ENCODE measurements around the gene LRRK2.

The LRRK2 gene

GRCh38 chr12:40212566-40212965 is 12.2 kb upstream of the LRRK2 start:
- ATAC-seq, result no peak
- TF ChIP-seq RARB (CRISPR knock-in tag; IDR thresholded peaks at IDR 0.05) (no peak), ZFP3 (CRISPR knock-in tag; IDR thresholded peaks at IDR 0.05) (no peak), TOX (CRISPR knock-in tag; IDR thresholded peaks at IDR 0.05; ENCODE audit: borderline replicate concordance) (no peak), ZNF70 (CRISPR knock-in tag; IDR thresholded peaks at IDR 0.05) (no peak), CSRNP3 (CRISPR knock-in tag; IDR thresholded peaks at IDR 0.05) (no peak), GLIS3 (CRISPR knock-in tag; IDR thresholded peaks at IDR 0.05) (no peak), TCF4 (CRISPR knock-in tag; IDR thresholded peaks at IDR 0.05; ENCODE audit: borderline replicate concordance) (no peak), ZNF8 (CRISPR knock-in tag; IDR thresholded peaks at IDR 0.05) (no peak), ZNF565 (CRISPR knock-in tag; conservative IDR thresholded peaks at IDR 0.05; ENCODE audit: low read depth) (no peak), ZFP30 (CRISPR knock-in tag; IDR thresholded peaks at IDR 0.05) (no peak), ARNTL (CRISPR knock-in tag; IDR thresholded peaks at IDR 0.05; ENCODE audit: borderline replicate concordance, low read depth) (no peak), CSDC2 (CRISPR knock-in tag; IDR thresholded peaks at IDR 0.05) (no peak), ISL1 (CRISPR knock-in tag; IDR thresholded peaks at IDR 0.05) (no peak), PATZ1 (CRISPR knock-in tag; IDR thresholded peaks at IDR 0.05; ENCODE audit: borderline replicate concordance) (no peak), TSHZ2 (CRISPR knock-in tag; IDR thresholded peaks at IDR 0.05) (no peak), SNAI2 (CRISPR knock-in tag; IDR thresholded peaks at IDR 0.05) (no peak), ZC3H10 (CRISPR knock-in tag; IDR thresholded peaks at IDR 0.05) (no peak), CREB5 (CRISPR knock-in tag; IDR thresholded peaks at IDR 0.05; ENCODE audit: low read depth) (no peak)
- TF ChIP-seq, protein P1, sequence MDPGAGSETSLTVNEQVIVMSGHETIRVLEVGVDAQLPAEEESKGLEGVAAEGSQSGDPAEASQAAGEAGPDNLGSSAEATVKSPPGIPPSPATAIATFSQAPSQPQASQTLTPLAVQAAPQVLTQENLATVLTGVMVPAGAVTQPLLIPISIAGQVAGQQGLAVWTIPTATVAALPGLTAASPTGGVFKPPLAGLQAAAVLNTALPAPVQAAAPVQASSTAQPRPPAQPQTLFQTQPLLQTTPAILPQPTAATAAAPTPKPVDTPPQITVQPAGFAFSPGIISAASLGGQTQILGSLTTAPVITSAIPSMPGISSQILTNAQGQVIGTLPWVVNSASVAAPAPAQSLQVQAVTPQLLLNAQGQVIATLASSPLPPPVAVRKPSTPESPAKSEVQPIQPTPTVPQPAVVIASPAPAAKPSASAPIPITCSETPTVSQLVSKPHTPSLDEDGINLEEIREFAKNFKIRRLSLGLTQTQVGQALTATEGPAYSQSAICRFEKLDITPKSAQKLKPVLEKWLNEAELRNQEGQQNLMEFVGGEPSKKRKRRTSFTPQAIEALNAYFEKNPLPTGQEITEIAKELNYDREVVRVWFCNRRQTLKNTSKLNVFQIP (CRISPR knock-in tag; IDR thresholded peaks at IDR 0.05; ENCODE audit: borderline replicate concordance, low read depth), result no peak

GRCh38 chr12:40215982-40216381 is 8.8 kb upstream of the LRRK2 start:
- ATAC-seq, result no peak
- TF ChIP-seq, protein P1 (CRISPR knock-in tag; IDR thresholded peaks at IDR 0.05; ENCODE audit: borderline replicate concordance, low read depth), result no peak
- TF ChIP-seq CSRNP3 (CRISPR knock-in tag; IDR thresholded peaks at IDR 0.05) (no peak), BACH2 (CRISPR knock-in tag; IDR thresholded peaks at IDR 0.05; ENCODE audit: borderline replicate concordance) (no peak), ESRRG (CRISPR knock-in tag; IDR thresholded peaks at IDR 0.05) (no peak), ZFP30 (CRISPR knock-in tag; IDR thresholded peaks at IDR 0.05) (no peak), OSR1 (CRISPR knock-in tag; IDR thresholded peaks at IDR 0.05) (no peak), SNAI2 (CRISPR knock-in tag; IDR thresholded peaks at IDR 0.05) (no peak), ARNTL (CRISPR knock-in tag; IDR thresholded peaks at IDR 0.05; ENCODE audit: borderline replicate concordance, low read depth) (no peak), TCF4 (CRISPR knock-in tag; IDR thresholded peaks at IDR 0.05; ENCODE audit: borderline replicate concordance) (no peak), ZNF8 (CRISPR knock-in tag; IDR thresholded peaks at IDR 0.05) (no peak), TOX (CRISPR knock-in tag; IDR thresholded peaks at IDR 0.05; ENCODE audit: borderline replicate concordance) (no peak)
